ENCODE data around the gene DSCAM.

DSCAM gene

GRCh38 chr21:40318371-40318770, 528.6 kb downstream of the DSCAM start:
- Histone ChIP-seq H3K4me2 (ENCODE audit: low read depth, low read length, poor library complexity, severe bottlenecking) (no peak overlapping the region), H3K79me2 (ENCODE audit: insufficient read depth, low read length) (no peaks in the 10 kb centered on the region), H2AFZ (ENCODE audit: low read depth, low read length, severe bottlenecking) (no peak overlapping the region), H3K27me3 (ENCODE audit: low read length) (no peaks in the 10 kb centered on the region), H3K9me2 (replicated peaks; ENCODE audit: insufficient read depth, low read length) (no peaks in the 10 kb centered on the region), H3K36me3 (ENCODE audit: low read length) (no peaks in the 10 kb centered on the region), H3K4me3 (ENCODE audit: insufficient read depth, low read length, poor library complexity, severe bottlenecking) (no peak overlapping the region), H4K20me1 (ENCODE audit: low read depth, low read length) (no peaks in the 10 kb centered on the region), H3K9me3 (ENCODE audit: insufficient read depth, low read length) (no peaks in the 10 kb centered on the region), H3F3A (ENCODE audit: insufficient read depth) (no peaks in the 10 kb centered on the region), H3K27ac (ENCODE audit: low read depth, low read length) (no peak overlapping the region), H3K9ac (ENCODE audit: low read length) (no peak overlapping the region)
- no peak for TF ChIP-seq CTCF (IDR thresholded peaks at IDR 0.05; ENCODE audit: insufficient read depth, low read length, poor library complexity, severe bottlenecking)

GRCh38 chr21:40316104-40316503, 530.9 kb downstream of the DSCAM start:
- Histone ChIP-seq H3K27ac (ENCODE audit: low read depth, low read length) (no peak overlapping the region), H3K9me3 (ENCODE audit: insufficient read depth, low read length) (no peaks in the 10 kb centered on the region), H3K27me3 (ENCODE audit: low read length) (no peaks in the 10 kb centered on the region), H3K79me2 (ENCODE audit: insufficient read depth, low read length) (no peaks in the 10 kb centered on the region), H3F3A (ENCODE audit: insufficient read depth) (no peaks in the 10 kb centered on the region), H3K4me2 (ENCODE audit: low read depth, low read length, poor library complexity, severe bottlenecking) (no peak overlapping the region), H3K9ac (ENCODE audit: low read length) (no peak overlapping the region), H3K4me3 (ENCODE audit: insufficient read depth, low read length, poor library complexity, severe bottlenecking) (no peak overlapping the region), H3K36me3 (ENCODE audit: low read length) (no peaks in the 10 kb centered on the region), H3K9me2 (replicated peaks; ENCODE audit: insufficient read depth, low read length) (no peaks in the 10 kb centered on the region), H4K20me1 (ENCODE audit: low read depth, low read length) (no peaks in the 10 kb centered on the region), H2AFZ (ENCODE audit: low read depth, low read length, severe bottlenecking) (no peak overlapping the region)
- TF ChIP-seq EZH2phosphoT487 (conservative IDR thresholded peaks at IDR 0.05; ENCODE audit: low read length) = no peak
- TF ChIP-seq CTCF (IDR thresholded peaks at IDR 0.05; ENCODE audit: insufficient read depth, low read length, poor library complexity, severe bottlenecking) = no peak

GRCh38 chr21:40315626-40316025, 531.3 kb downstream of the DSCAM start:
- H3K27ac ChIP-seq (ENCODE audit: low read depth, low read length) = no peak overlapping the region
- H3K4me3 ChIP-seq (ENCODE audit: insufficient read depth, low read length, poor library complexity, severe bottlenecking) = no peak overlapping the region
- H3K9ac ChIP-seq (ENCODE audit: low read length) = no peak overlapping the region
- H2AFZ ChIP-seq (ENCODE audit: low read depth, low read length, severe bottlenecking) = no peak overlapping the region
- no peaks in the 10 kb centered on the region for H3K9me2 ChIP-seq (replicated peaks; ENCODE audit: insufficient read depth, low read length)
- H3K79me2 ChIP-seq (ENCODE audit: insufficient read depth, low read length) = no peaks in the 10 kb centered on the region
- no peak overlapping the region for H3K4me2 ChIP-seq (ENCODE audit: low read depth, low read length, poor library complexity, severe bottlenecking)
- no peaks in the 10 kb centered on the region for H4K20me1 ChIP-seq (ENCODE audit: low read depth, low read length)
- H3F3A ChIP-seq (ENCODE audit: insufficient read depth) = no peaks in the 10 kb centered on the region
- H3K36me3 ChIP-seq (ENCODE audit: low read length) = no peaks in the 10 kb centered on the region
- H3K9me3 ChIP-seq (ENCODE audit: insufficient read depth, low read length) = no peaks in the 10 kb centered on the region
- no peaks in the 10 kb centered on the region for H3K27me3 ChIP-seq (ENCODE audit: low read length)
- no peak for TF ChIP-seq CTCF (IDR thresholded peaks at IDR 0.05; ENCODE audit: insufficient read depth, low read length, poor library complexity, severe bottlenecking)
- no peak for TF ChIP-seq EZH2phosphoT487 (conservative IDR thresholded peaks at IDR 0.05; ENCODE audit: low read length)

- Histone ChIP-seq H3K9me3 (ENCODE audit: insufficient read depth, low read length) (no peaks in the 10 kb centered on the region), H3K4me3 (ENCODE audit: insufficient read depth, low read length, poor library complexity, severe bottlenecking) (no peak overlapping the region), H4K20me1 (ENCODE audit: low read depth, low read length) (no peaks in the 10 kb centered on the region), H3K36me3 (ENCODE audit: low read length) (no peaks in the 10 kb centered on the region), H3K27me3 (ENCODE audit: low read length) (no peaks in the 10 kb centered on the region), H3K27ac (ENCODE audit: low read depth, low read length) (no peak overlapping the region), H3F3A (ENCODE audit: insufficient read depth) (no peaks in the 10 kb centered on the region), H3K9ac (ENCODE audit: low read length) (no peak overlapping the region), H2AFZ (ENCODE audit: low read depth, low read length, severe bottlenecking) (no peak overlapping the region), H3K79me2 (ENCODE audit: insufficient read depth, low read length) (no peaks in the 10 kb centered on the region), H3K4me2 (ENCODE audit: low read depth, low read length, poor library complexity, severe bottlenecking) (no peak overlapping the region), H3K9me2 (replicated peaks; ENCODE audit: insufficient read depth, low read length) (no peaks in the 10 kb centered on the region)
- no peak for TF ChIP-seq EZH2phosphoT487 (conservative IDR thresholded peaks at IDR 0.05; ENCODE audit: low read length)
- TF ChIP-seq CTCF (IDR thresholded peaks at IDR 0.05; ENCODE audit: insufficient read depth, low read length, poor library complexity, severe bottlenecking) = no peak
Measured at GRCh38 chr21:40313260-40313659, 533.7 kb downstream of the DSCAM start.

All from SU-DHL-6 (cell line).